HG03571 (cell line): ENCODE data around the gene AMN1.
"Not testable (repeated sequence)": the region's sequence is repeated elsewhere in the genome, so short reads cannot be mapped to it uniquely, and the experiment has no call there.

Source experiments
- ATAC-seq: cut with Tn5 transposase; IDR thresholded peaks from one replicate; pipeline ENCODE4 v1.9.1; 2021; ENCODE audit not compliant: unreplicated experiment

Gene AMN1

GRCh38 chr12:31733549-31734432 lies 5.0 kb upstream of the AMN1 start:
- not testable (repeated sequence) for ATAC-seq

GRCh38 chr12:31732926-31733548 lies 4.2 kb upstream of the AMN1 start:
- ATAC-seq, result no peak

GRCh38 chr12:31731203-31731602 lies 2.4 kb upstream of the AMN1 start:
- not testable (repeated sequence) for ATAC-seq

- ATAC-seq, result no peak
Observed at GRCh38 chr12:31729705-31730104, 884 bp upstream of the AMN1 start.

- no peak for ATAC-seq
Observed at GRCh38 chr12:31728289-31728916, 418 bp downstream of the AMN1 start.

GRCh38 chr12:31727192-31727591 lies 1.6 kb downstream of the AMN1 start:
- no peak for ATAC-seq

- ATAC-seq, result no peak
Observed at GRCh38 chr12:31726575-31726974, 2.2 kb downstream of the AMN1 start.

- ATAC-seq, result no peak
Observed at GRCh38 chr12:31724557-31724956, 4.3 kb downstream of the AMN1 start.

- ATAC-seq, result no peak
Observed at GRCh38 chr12:31722580-31722979, 6.2 kb downstream of the AMN1 start.

GRCh38 chr12:31718542-31719198 lies 10.2 kb downstream of the AMN1 start:
- ATAC-seq, result not testable (repeated sequence)

- ATAC-seq, result not testable (repeated sequence)
Observed at GRCh38 chr12:31716998-31717397, 11.8 kb downstream of the AMN1 start.

- no peak for ATAC-seq
Observed at GRCh38 chr12:31715283-31715825, 13.5 kb downstream of the AMN1 start.

GRCh38 chr12:31714406-31715271 lies 14.2 kb downstream of the AMN1 start:
- no peak for ATAC-seq

- ATAC-seq, result no peak
Observed at GRCh38 chr12:31712877-31713276, 15.9 kb downstream of the AMN1 start.

GRCh38 chr12:31710021-31710818 lies 18.6 kb downstream of the AMN1 start:
- no peak for ATAC-seq

- ATAC-seq, result not testable (repeated sequence)
Observed at GRCh38 chr12:31708118-31708517, 20.7 kb downstream of the AMN1 start.

GRCh38 chr12:31705621-31706020 lies 23.2 kb downstream of the AMN1 start:
- no peak for ATAC-seq

GRCh38 chr12:31702047-31702446 lies 26.8 kb downstream of the AMN1 start:
- no peak for ATAC-seq

- ATAC-seq, result not testable (repeated sequence)
Observed at GRCh38 chr12:31689921-31690320, 38.9 kb downstream of the AMN1 start.
